Stimulated activated CD4-positive, alpha-beta T cell treated with anti-CD3 and anti-CD28 coated beads, Interleukin-4, amount 100 ng/mL, for 4 hours (primary cell): Measurements from ENCODE around the gene CYTH2.

Source experiments
- DNase-seq, 2 experiments: peaks; one replicate each; pipeline ENCODE4 v3.0.0-alpha.2; 2020

Gene CYTH2

DNA sequence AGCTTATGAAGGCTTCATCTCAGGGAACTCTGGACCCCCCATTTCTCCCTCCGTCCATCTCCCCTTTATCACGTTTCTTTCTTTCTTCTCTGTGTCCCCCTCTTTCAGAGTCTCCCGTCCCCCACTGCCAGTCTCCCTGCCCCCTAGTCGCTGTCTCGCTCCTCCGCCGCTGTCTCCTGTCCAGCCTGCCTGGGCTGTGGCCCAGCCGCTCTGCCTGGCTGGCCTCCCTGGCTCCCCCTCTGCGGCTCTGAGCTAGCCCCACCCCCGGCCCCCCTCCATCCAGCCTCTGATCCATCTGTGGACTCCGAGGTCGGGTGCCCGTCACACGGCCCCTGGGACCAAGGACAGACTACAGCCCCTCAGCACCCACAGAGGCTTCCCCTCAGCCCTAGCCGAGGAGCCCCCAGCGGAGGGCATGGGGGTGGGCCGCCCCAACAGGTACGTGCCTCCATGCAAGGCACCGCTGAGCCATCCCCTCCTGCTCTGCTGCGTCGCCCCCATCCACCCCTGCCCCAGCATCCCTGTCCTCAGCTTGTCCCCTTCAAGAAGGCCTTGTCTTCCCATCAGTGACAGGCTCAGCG is 14.9 kb upstream of the CYTH2 start:
- DNase-seq: no peak

GRCh38 chr19:48455171-48455907 is 13.8 kb upstream of the CYTH2 start, which contains the start of gene KCNJ14:
TSS of gene KCNJ14 (plus strand) at chr19:48455574. CDS start at chr19:48461725, 6,151 bp downstream.
- DNase-seq: no peak

- no peak for DNase-seq
Observed at GRCh38 chr19:48455908-48456562, 13.1 kb upstream of the CYTH2 start.

DNA sequence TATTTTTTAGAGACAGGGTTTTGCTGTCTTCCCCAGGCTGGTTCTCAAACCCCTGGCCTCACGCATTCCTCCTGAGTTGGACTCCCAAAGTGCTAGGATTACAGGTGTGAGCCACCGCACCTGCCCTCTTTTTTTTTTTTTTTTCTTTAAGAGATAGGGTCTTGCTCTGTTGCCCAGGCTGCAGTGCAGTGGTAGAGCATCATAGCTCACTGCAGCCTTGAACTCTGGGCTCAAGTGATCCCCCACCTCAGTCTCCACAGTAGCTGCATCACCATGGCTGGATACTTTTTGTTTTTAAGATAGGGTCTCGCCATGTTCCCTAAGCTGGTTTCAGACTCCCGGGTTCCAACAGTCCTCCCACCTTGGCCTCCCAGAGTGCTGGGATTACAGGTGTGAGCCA is 12.3 kb upstream of the CYTH2 start:
- no peak for DNase-seq

DNA sequence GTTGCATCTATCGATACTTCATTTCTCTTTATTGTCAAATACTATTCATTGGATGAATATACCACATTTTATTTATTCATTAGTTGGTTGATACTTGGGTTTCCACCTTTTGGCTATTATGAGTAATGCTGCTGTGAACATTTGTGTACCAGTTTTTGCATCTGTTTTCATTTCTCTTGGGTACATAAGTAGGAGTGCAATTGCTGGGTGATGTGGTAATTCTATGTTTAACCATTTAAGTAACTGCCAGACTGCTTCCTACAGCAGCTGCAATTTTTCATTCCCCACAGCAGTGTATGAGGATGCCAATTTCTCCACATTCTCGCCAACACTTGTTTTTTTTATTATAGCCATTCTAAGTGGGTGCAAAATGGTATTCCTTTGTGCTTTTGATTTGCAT is 11.2 kb upstream of the CYTH2 start:
- DNase-seq: no peak

DNA sequence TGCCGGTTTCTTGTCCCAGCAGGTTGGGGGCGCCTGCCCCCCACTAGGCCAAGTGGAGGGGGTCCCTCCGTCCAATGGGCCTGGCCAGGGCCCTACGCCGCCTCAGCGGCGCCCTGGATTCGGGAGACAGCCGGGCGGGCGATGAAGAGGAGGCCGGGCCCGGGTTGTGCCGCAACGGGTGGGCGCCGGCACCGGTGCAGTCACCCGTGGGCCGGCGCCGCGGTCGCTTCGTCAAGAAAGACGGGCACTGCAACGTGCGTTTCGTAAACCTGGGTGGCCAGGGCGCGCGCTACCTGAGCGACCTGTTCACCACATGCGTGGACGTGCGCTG is 7.6 kb upstream of the CYTH2 start:
- no peak for DNase-seq

DNA sequence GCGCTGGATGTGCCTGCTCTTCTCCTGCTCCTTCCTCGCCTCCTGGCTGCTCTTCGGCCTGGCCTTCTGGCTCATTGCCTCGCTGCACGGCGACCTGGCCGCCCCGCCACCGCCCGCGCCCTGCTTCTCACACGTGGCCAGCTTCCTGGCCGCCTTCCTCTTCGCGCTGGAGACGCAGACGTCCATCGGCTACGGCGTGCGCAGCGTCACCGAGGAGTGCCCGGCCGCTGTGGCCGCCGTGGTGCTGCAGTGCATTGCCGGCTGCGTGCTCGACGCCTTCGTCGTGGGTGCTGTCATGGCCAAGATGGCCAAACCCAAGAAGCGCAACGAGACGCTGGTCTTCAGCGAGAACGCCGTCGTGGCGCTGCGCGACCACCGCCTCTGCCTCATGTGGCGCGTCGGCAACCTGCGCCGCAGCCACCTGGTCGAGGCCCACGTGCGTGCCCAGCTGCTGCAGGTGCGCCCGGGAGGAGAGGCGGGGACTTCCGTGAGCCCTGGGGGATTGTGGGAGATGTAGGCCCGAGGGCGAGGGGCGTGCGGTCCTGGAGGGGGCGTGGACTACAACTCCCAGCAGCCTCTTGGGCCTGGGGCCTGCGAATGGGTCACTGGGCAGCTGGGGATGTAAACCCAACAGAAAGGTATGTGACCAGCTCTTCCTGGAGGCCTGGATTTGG is 7.0 kb upstream of the CYTH2 start:
- no peak for DNase-seq

- no peak for DNase-seq
Observed at GRCh38 chr19:48465215-48465614, 4.0 kb upstream of the CYTH2 start.

DNA sequence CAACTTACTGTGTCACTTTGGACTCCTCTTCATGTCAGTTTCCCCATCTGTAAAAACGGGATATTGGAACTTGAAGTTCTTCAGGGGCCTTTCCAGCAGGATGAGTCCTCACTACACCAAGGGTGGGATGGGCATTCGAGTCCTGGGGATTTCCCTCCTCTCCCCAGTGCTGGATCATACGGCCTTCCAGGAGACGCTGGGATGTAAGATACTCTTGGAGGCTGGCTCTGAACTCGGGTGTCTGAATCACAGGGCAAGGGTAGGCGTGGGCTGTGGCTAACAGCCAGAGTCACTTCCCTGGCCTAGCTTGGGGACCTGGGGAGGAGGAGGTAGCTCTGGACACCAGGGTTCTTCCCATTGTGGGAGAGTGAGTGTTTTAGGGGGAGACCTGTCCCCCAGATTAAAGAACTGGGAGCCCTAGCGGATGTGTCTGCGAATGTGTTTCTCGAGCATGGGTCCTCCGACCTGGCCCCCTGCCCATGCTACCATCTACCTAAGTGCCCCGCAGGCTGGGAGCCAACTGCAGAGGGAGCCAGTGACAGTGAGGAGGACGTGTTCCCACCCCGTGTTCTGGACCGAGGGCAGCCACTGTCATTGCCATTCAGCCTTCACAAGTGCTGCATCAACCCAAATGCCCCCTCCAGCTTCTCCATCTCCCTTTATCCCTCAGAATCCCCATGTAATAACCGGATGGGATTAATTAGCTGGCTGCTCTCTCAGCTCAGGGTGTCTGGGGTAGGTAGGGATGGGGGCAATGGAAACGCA is 2.4 kb upstream of the CYTH2 start:
- DNase-seq: no peak

DNA sequence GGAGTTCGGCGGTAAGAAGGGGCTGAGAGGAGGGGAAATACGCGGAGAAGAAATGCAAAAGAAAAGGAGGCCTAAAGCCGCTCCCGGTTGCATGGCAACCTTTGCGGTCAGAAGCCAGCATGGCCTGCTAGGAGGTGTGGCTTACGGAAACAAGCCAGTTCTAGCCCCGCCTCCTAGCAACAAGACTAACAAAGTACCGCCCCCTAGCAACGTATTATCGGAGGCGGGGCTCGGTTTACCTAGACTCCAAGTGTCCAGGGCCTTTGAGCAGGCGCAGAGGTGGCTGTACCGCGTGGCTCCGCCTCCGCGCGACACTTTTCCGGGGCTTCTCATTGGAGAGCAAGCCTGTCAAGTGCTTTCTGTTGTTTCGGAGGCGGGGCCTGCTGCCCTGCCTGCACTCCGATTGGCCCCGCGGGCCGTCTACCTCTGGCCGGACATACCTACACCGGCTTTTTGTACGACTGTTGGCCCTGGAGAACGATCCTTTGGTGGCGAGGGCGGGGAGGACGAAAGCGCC is 339 bp upstream of the CYTH2 start:
- peak; percentile 97 to 100 for DNase-seq

- no peak for DNase-seq
Observed at GRCh38 chr19:48469934-48470680, 938 bp downstream of the CYTH2 start.

GRCh38 chr19:48470856-48471255 is 1.7 kb downstream of the CYTH2 start:
- no peak for DNase-seq

GRCh38 chr19:48471836-48472235 is 2.7 kb downstream of the CYTH2 start:
- no peak for DNase-seq

- no peak for DNase-seq
Observed at GRCh38 chr19:48473161-48473966, 4.2 kb downstream of the CYTH2 start.

GRCh38 chr19:48474084-48474592 is 5.0 kb downstream of the CYTH2 start:
- no peak for DNase-seq

- DNase-seq: no peak
Observed at GRCh38 chr19:48475369-48476068, 6.3 kb downstream of the CYTH2 start.

- no peak for DNase-seq
Observed at GRCh38 chr19:48476176-48476575, 7.0 kb downstream of the CYTH2 start.

GRCh38 chr19:48477067-48477685 is 8.0 kb downstream of the CYTH2 start:
- DNase-seq: no peak

- no peak for DNase-seq
Observed at GRCh38 chr19:48477698-48478338, 8.6 kb downstream of the CYTH2 start.
